Erythroblast (primary cell): Measurements from ENCODE around the gene COL4A2.

ENCODE experiments used
- GATA1 ChIP-seq: IDR thresholded peaks from 2 replicates; pipeline ENCODE4 v1.6.1; 2011; ENCODE audit warnings: low read depth, mild to moderate bottlenecking, control low read depth, low read length, moderate library complexity
- POLR2A ChIP-seq: IDR thresholded peaks from 2 replicates; pipeline ENCODE4 v1.6.1; 2011; ENCODE audit warnings: mild to moderate bottlenecking, low read length

DNA sequence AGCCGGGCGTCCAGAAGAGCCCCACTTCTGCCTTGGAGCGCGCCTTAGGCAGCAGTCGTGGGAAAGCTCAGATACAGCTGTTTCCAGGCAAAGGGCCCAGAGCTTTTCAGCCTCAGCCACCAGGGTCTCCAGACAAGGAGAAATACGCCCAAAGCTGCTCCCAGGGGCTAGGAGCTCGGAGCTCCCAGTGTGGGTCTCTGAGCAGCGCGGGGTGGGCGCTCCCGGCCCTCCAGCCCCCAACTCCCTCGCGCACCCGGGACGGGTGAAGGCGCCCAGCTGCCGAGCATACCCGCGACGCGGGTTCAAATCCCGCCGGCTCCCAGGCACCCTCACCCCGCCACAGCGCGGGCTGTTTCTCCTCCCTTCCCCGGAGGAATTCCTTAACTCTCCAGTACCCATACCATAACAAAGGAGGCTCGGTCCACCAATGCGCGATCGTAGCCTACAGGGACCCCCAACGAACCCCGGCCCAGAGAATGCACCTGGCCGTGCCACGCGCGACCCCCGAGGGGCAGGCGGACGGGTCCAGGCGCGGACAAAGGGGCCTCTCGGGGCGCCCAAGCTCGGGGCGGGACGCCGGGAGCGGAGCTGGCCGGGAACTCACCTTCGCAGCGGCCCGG is 634 bp upstream of the COL4A2 start:
- TF ChIP-seq POLR2A = no peak
- no peak for TF ChIP-seq GATA1
